Neural progenitor cell (in vitro differentiated cells): ENCODE data around the gene OMG.

Experiments used
- EZH2 ChIP-seq: fragments of 200-600 bp; sonication (generic); IDR thresholded peaks from 2 replicates; pipeline ENCODE4 v1.6.1; 2017; ENCODE audit warnings: antibody characterized with exemption, mild to moderate bottlenecking, moderate library complexity
- EZH2phosphoT487 ChIP-seq: fragments of 200-600 bp; sonication (generic); IDR thresholded peaks from 2 replicates; pipeline ENCODE4 v1.6.1; 2017; ENCODE audit warnings: antibody characterized with exemption
- TF ChIP-seq, protein P1 (sequence below): fragments of 200-600 bp; sonication (generic); IDR thresholded peaks from 2 replicates; pipeline ENCODE4 v1.5.1; 2017; ENCODE audit warnings: antibody characterized with exemption, mild to moderate bottlenecking

DNA sequence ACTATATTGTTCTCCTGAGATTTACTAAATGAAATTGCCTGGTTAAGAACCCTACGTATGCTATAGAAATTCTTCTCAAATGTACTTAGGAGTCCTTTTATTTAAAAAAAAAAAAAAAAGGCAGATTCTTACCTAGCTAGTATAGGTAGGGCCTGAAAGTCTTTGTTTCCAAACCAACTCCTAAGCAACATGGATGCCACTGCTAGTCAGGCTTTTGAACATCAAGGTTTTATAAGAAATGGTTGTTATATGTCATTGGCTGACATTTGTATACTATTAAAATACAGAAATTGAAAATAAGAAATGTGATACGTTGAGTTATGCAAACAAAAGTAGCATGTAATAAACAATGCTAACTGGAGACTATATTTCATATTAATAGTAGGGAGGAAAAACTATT lies 23.2 kb upstream of the OMG start:
- TF ChIP-seq, protein P1, sequence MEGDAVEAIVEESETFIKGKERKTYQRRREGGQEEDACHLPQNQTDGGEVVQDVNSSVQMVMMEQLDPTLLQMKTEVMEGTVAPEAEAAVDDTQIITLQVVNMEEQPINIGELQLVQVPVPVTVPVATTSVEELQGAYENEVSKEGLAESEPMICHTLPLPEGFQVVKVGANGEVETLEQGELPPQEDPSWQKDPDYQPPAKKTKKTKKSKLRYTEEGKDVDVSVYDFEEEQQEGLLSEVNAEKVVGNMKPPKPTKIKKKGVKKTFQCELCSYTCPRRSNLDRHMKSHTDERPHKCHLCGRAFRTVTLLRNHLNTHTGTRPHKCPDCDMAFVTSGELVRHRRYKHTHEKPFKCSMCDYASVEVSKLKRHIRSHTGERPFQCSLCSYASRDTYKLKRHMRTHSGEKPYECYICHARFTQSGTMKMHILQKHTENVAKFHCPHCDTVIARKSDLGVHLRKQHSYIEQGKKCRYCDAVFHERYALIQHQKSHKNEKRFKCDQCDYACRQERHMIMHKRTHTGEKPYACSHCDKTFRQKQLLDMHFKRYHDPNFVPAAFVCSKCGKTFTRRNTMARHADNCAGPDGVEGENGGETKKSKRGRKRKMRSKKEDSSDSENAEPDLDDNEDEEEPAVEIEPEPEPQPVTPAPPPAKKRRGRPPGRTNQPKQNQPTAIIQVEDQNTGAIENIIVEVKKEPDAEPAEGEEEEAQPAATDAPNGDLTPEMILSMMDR = no peak
- TF ChIP-seq EZH2 = no peak
- TF ChIP-seq EZH2phosphoT487 = no peak
